Loucy (cell line): Measurements from ENCODE around the gene IDH1.

ENCODE experiments used
- CTCF ChIP-seq: fragments of 200-600 bp; sonication (generic); conservative IDR thresholded peaks from 2 replicates; pipeline ENCODE4 v1.5.1; 2014; ENCODE audit warnings: mild to moderate bottlenecking, antibody characterized with exemption, low read length
- EZH2phosphoT487 ChIP-seq: fragments of 200-600 bp; IDR thresholded peaks from 2 replicates; pipeline ENCODE4 v1.6.1; 2018; ENCODE audit warnings: antibody characterized with exemption, mild to moderate bottlenecking, moderate library complexity, borderline replicate concordance

- TF ChIP-seq EZH2phosphoT487 (no peak), CTCF (no peak)
These were observed 5.6 kb downstream of the IDH1 start for GRCh38 chr2:208249296-208249695.
